Measurements from ENCODE around the gene CFAP46.

The CFAP46 gene

DNA sequence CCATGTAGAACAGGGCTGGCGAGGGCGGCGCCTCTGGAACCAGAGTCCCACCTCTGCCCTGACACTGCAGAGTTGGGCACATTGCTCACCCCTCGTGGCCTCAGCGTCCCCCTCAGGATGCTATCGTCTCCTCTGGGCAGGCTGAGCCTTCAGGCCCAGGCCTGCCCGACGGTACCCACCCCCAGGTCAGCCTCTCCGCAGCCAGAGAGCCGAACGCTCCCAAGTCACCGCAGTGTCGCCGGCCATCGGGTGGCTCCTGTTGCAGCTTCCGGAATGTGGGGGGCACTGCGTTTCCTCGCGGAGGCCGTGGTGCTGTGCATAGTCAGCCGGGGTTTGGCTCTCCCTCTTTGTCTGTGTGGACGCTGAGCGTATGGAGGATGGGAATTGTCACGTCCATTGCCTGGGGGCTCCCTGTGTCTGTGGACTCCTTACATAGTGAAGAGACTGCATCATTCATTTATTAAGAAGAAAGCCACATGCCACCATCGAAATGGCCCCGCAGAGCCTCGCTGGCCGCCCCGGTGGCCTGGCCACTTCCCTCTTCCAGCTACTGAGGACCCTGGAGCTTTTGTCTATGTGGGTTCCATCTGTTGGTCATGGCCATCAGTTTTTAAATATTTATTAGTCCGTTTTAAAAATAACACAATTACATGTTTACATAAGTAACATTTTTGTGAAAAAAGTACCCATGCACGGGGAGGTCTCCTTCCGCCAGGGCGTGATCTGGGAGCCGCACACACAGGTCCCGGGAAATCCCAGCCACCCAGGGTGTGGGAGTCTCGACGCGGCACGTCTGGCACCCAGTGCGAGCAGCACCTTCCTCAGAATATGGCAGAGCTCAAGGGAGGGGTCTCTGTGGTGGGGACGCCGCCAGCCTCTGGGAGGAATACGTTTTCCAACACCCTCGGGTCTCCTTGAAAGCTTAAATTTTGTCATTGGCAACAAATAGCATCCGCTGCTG is 172.0 kb downstream of the CFAP46 start:
- TF ChIP-seq SIN3A (IDR thresholded peaks at IDR 0.05; ENCODE audit: borderline replicate concordance, insufficient read depth, low read length) (no peak), FOXP2 (optimal IDR thresholded peaks at IDR 0.05; ENCODE audit: borderline replicate concordance, extremely low read depth, extremely low read length, insufficient read depth) (no peak), POLR2AphosphoS5 (IDR thresholded peaks at IDR 0.05; ENCODE audit: low read depth, low read length) (no peak), TAF1 (IDR thresholded peaks at IDR 0.05; ENCODE audit: borderline replicate concordance, insufficient read depth, low read length) (no peak)
- TF ChIP-seq, protein P1, sequence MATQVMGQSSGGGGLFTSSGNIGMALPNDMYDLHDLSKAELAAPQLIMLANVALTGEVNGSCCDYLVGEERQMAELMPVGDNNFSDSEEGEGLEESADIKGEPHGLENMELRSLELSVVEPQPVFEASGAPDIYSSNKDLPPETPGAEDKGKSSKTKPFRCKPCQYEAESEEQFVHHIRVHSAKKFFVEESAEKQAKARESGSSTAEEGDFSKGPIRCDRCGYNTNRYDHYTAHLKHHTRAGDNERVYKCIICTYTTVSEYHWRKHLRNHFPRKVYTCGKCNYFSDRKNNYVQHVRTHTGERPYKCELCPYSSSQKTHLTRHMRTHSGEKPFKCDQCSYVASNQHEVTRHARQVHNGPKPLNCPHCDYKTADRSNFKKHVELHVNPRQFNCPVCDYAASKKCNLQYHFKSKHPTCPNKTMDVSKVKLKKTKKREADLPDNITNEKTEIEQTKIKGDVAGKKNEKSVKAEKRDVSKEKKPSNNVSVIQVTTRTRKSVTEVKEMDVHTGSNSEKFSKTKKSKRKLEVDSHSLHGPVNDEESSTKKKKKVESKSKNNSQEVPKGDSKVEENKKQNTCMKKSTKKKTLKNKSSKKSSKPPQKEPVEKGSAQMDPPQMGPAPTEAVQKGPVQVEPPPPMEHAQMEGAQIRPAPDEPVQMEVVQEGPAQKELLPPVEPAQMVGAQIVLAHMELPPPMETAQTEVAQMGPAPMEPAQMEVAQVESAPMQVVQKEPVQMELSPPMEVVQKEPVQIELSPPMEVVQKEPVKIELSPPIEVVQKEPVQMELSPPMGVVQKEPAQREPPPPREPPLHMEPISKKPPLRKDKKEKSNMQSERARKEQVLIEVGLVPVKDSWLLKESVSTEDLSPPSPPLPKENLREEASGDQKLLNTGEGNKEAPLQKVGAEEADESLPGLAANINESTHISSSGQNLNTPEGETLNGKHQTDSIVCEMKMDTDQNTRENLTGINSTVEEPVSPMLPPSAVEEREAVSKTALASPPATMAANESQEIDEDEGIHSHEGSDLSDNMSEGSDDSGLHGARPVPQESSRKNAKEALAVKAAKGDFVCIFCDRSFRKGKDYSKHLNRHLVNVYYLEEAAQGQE (IDR thresholded peaks at IDR 0.05; ENCODE audit: insufficient read depth in 1 of 2, low read depth in 2 of 2, low read length in 2 of 2), result no peak

DNA sequence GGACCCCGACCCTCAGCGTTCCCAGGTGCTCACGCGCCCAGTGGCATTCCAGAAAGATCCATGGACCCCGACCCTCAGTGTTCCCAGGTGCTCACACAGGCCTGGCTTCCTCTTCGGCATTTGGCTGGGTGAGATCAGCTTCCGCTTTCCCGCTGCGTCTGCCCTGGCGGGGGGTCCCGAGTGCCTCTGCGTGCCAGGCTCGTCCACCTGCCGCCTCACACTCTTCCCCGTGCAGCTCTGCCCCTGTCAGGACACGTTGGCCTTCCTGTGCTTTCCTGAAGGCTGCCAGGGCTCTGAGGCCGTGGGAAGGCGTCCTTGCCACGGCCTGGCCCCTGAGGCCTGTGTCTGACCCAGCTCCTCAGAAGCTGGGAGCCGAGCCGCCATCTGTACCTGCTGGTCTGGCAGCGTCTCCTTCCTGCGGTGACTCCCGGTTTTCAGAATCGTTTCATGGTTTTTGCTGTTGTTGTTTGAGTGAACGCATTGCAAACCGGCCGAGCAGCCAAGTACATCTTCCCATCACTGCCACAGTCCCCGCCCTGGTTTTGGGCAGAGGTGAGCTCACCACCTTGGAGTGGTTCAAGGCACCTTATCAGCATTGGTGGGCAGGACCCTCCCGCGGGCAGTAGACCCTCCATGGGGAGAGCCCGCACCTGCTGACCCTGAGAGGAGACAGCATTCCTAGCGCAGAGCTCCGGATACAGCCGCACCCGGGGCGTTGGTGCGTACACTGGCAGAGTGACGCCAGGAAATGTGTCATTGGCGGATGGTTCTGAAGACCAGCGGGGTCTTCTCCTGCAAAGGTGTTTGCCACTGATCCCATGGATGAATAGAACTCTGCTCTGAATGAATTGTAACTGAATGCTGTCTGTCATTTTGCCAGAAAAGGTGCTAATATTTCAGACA is 173.8 kb downstream of the CFAP46 start:
- TF ChIP-seq POLR2AphosphoS5 (IDR thresholded peaks at IDR 0.05; ENCODE audit: low read depth, low read length) (no peak), TAF1 (IDR thresholded peaks at IDR 0.05; ENCODE audit: borderline replicate concordance, insufficient read depth, low read length) (no peak), FOXP2 (optimal IDR thresholded peaks at IDR 0.05; ENCODE audit: borderline replicate concordance, extremely low read depth, extremely low read length, insufficient read depth) (no peak), SIN3A (IDR thresholded peaks at IDR 0.05; ENCODE audit: borderline replicate concordance, insufficient read depth, low read length) (no peak)
- TF ChIP-seq, protein P1 (IDR thresholded peaks at IDR 0.05; ENCODE audit: insufficient read depth in 1 of 2, low read depth in 2 of 2, low read length in 2 of 2), result no peak

DNA sequence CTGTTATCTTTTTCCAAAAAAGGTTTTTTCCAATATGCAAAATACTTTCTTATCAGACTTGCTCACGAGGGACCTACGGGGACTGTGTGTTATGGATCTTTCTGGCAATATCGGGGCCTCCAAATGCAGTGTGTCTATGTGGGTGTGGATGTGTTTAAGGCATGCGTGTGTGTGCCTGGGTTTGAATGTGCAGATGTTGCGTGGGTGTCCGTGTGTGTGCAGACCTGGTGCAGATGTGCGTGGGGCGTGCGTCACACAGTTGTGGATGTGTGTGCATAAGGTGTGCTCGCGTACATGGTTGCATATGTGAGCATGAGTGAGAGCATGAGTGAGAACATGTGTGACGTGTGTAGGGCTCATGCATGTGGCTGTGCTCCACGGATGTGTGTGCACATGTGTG is 176.1 kb downstream of the CFAP46 start:
- TF ChIP-seq, protein P1 (IDR thresholded peaks at IDR 0.05; ENCODE audit: insufficient read depth in 1 of 2, low read depth in 2 of 2, low read length in 2 of 2), result no peak
- TF ChIP-seq SIN3A (IDR thresholded peaks at IDR 0.05; ENCODE audit: borderline replicate concordance, insufficient read depth, low read length), result no peak
- TF ChIP-seq FOXP2 (optimal IDR thresholded peaks at IDR 0.05; ENCODE audit: borderline replicate concordance, extremely low read depth, extremely low read length, insufficient read depth), result no peak
- no peak for TF ChIP-seq POLR2AphosphoS5 (IDR thresholded peaks at IDR 0.05; ENCODE audit: low read depth, low read length)
- TF ChIP-seq TAF1 (IDR thresholded peaks at IDR 0.05; ENCODE audit: borderline replicate concordance, insufficient read depth, low read length), result no peak

DNA sequence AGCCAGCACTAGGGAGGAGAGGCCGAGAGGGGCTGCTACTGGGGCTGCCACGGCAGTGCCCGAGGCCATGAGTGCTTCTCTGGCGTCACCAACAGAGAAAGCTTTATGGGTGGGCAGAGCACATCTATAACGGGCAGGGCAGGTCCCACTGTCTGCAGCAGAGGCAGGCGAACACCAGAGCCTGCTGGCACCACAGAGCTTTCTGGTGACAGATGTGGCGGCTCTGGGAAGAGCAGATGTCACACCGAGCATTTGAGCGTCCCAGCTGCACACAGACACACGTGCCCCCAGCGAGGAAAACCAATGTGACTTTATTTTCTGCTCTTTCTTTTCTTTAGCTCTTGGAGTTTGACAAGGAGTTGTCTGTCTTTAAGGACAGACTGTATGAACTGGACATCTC is 176.9 kb downstream of the CFAP46 start:
- no peak for TF ChIP-seq TAF1 (IDR thresholded peaks at IDR 0.05; ENCODE audit: borderline replicate concordance, insufficient read depth, low read length)
- TF ChIP-seq, protein P1 (IDR thresholded peaks at IDR 0.05; ENCODE audit: insufficient read depth in 1 of 2, low read depth in 2 of 2, low read length in 2 of 2), result no peak
- TF ChIP-seq POLR2AphosphoS5 (IDR thresholded peaks at IDR 0.05; ENCODE audit: low read depth, low read length), result no peak
- TF ChIP-seq FOXP2 (optimal IDR thresholded peaks at IDR 0.05; ENCODE audit: borderline replicate concordance, extremely low read depth, extremely low read length, insufficient read depth), result no peak
- TF ChIP-seq SIN3A (IDR thresholded peaks at IDR 0.05; ENCODE audit: borderline replicate concordance, insufficient read depth, low read length), result no peak
